IMR-90 (cell line): ENCODE data around the gene COL18A1. TPM values are rescaled to one million over a fixed set of nuclear protein-coding genes. Genes with fewer than 3 reads are reported as not detected.

Experiments used
- ATAC-seq: fragments of 200-7000 bp; cut with Tn5 transposase; 2 replicates; pipeline ENCODE4 v1.9.1; 2020; ENCODE audit warnings: low read depth, mild to moderate bottlenecking, moderate library complexity
- BruUV-seq: library from RNA; stranded (reverse); fragments of 400-500 nt; replicated peaks from 2 replicates; lab custom pipeline; 2021; lab: Mats Ljungman, UMichigan
- CTCF ChIA-PET: fragments of 300-600 bp; formaldehyde crosslinking; extraction: SDS; loops from one replicate; lab custom pipeline; 2021; ENCODE audit warnings: antibody characterized with exemption; lab: Yijun Ruan, JAX
- POLR2A ChIA-PET: fragments of 300-600 bp; sonication (Branson Sonifier 250); formaldehyde crosslinking; loops from one replicate; lab custom pipeline; 2022; ENCODE audit warnings: antibody characterized with exemption; ENCODE audit not compliant: unreplicated experiment; lab: Charles Lee
- DNase-seq: peaks from one replicate; pipeline ENCODE4 v3.0.0; 2013
- H2AFZ ChIP-seq: replicated peaks from 2 replicates; pipeline ENCODE3; 2013; ENCODE audit warnings: low read length, mild to moderate bottlenecking; ENCODE audit not compliant: poor library complexity
- H2AK5ac ChIP-seq: 2 replicates; pipeline ENCODE4 v1.6.1; 2013; ENCODE audit warnings: low read depth, low read length, inconsistent platforms
- H2AK9ac ChIP-seq: replicated peaks from 2 replicates; pipeline ENCODE3; 2013; ENCODE audit warnings: mild to moderate bottlenecking, low read depth, low read length, moderate library complexity; ENCODE audit not compliant: poor library complexity
- H2BK120ac ChIP-seq: 2 replicates; pipeline ENCODE4 v1.6.1; 2013; ENCODE audit warnings: low read depth, low read length, inconsistent platforms
- H2BK15ac ChIP-seq: 3 replicates; pipeline ENCODE4 v1.6.1; 2013; ENCODE audit warnings: low read depth, low read length, inconsistent platforms
- H2BK20ac ChIP-seq: 2 replicates; pipeline ENCODE4 v1.6.1; 2013; ENCODE audit warnings: low read depth, mild to moderate bottlenecking, inconsistent platforms, low read length, moderate library complexity
- H2BK5ac ChIP-seq: 2 replicates; pipeline ENCODE4 v1.6.1; 2013; ENCODE audit warnings: mild to moderate bottlenecking, low read depth, low read length, inconsistent platforms; ENCODE audit not compliant: poor library complexity, severe bottlenecking
- H3K14ac ChIP-seq: replicated peaks from 2 replicates; pipeline ENCODE4 v1.6.1; 2013; ENCODE audit warnings: low read depth, low read length, inconsistent platforms
- H3K18ac ChIP-seq: 2 replicates; pipeline ENCODE4 v1.6.1; 2013; ENCODE audit warnings: low read depth, low read length, control low read depth
- H3K23ac ChIP-seq: 2 replicates; pipeline ENCODE4 v1.6.1; 2013; ENCODE audit warnings: low read depth, low read length, inconsistent platforms
- H3K27ac ChIP-seq: 2 replicates; pipeline ENCODE4 v1.5.1; 2013; ENCODE audit warnings: mild to moderate bottlenecking, control low read depth, low read length; ENCODE audit not compliant: insufficient read depth
- H3K27me3 ChIP-seq: 2 replicates; pipeline ENCODE4 v1.6.1; 2013; ENCODE audit warnings: low read length; ENCODE audit not compliant: control insufficient read depth, insufficient read depth
- H3K36me3 ChIP-seq: 2 replicates; pipeline ENCODE4 v1.6.1; 2013; ENCODE audit warnings: low read length, mixed read lengths; ENCODE audit not compliant: control insufficient read depth, insufficient read depth
- H3K4ac ChIP-seq: 2 replicates; pipeline ENCODE4 v1.6.1; 2013; ENCODE audit warnings: low read depth, low read length, inconsistent platforms
- H3K4me1 ChIP-seq: 2 replicates; pipeline ENCODE4 v1.6.1; 2013; ENCODE audit warnings: low read length, mixed read lengths; ENCODE audit not compliant: control insufficient read depth, insufficient read depth
- H3K4me2 ChIP-seq: 2 replicates; pipeline ENCODE4 v1.6.1; 2013; ENCODE audit warnings: low read depth, mild to moderate bottlenecking, control low read depth, low read length, moderate library complexity
- H3K4me3 ChIP-seq: 2 replicates; pipeline ENCODE4 v1.5.1; 2013; ENCODE audit warnings: low read depth, mild to moderate bottlenecking, control low read depth, low read length, moderate library complexity; ENCODE audit not compliant: insufficient read depth
- H3K56ac ChIP-seq: 2 replicates; pipeline ENCODE4 v1.6.1; 2013; ENCODE audit warnings: low read length, inconsistent platforms; ENCODE audit not compliant: insufficient read depth; ENCODE audit errors: extremely low read depth
- H3K79me1 ChIP-seq, 2 experiments: 2 replicates each; pipeline ENCODE4 v1.6.1; 2013; ENCODE audit warnings: low read length in 2 of 2, inconsistent platforms in 1 of 2, low read depth in 1 of 2
- H3K9ac ChIP-seq: 2 replicates; pipeline ENCODE4 v1.6.1; 2013; ENCODE audit warnings: low read depth, low read length, control low read depth
- H3K9me1 ChIP-seq: 2 replicates; pipeline ENCODE4 v1.6.1; 2013; ENCODE audit warnings: low read length, inconsistent platforms; ENCODE audit not compliant: insufficient read depth
- H3K9me3 ChIP-seq: 2 replicates; pipeline ENCODE4 v1.6.1; 2013; ENCODE audit warnings: low read length; ENCODE audit not compliant: control insufficient read depth, insufficient read depth
- H4K20me1 ChIP-seq: 2 replicates; pipeline ENCODE4 v1.6.1; 2013; ENCODE audit warnings: low read length, inconsistent platforms; ENCODE audit not compliant: insufficient read depth
- H4K5ac ChIP-seq: 2 replicates; pipeline ENCODE4 v1.6.1; 2013; ENCODE audit warnings: mild to moderate bottlenecking, low read depth, low read length, control low read depth
- H4K8ac ChIP-seq, 2 experiments: 2 replicates each; pipeline ENCODE4 v1.6.1; 2013; ENCODE audit warnings: low read depth in 2 of 2, low read length in 2 of 2, control low read depth in 1 of 2, inconsistent platforms in 1 of 2
- H4K91ac ChIP-seq: 2 replicates; pipeline ENCODE4 v1.6.1; 2013; ENCODE audit warnings: low read depth, low read length, inconsistent platforms; ENCODE audit not compliant: insufficient read depth
- BHLHE40 ChIP-seq: fragments of 150-350 bp; IDR thresholded peaks from 2 replicates; pipeline ENCODE4 v1.6.1; 2016; ENCODE audit warnings: mild to moderate bottlenecking, low read depth, low read length
- CEBPB ChIP-seq: IDR thresholded peaks from 2 replicates; pipeline ENCODE4 v1.6.1; 2012; ENCODE audit warnings: low read depth, low read length, improper control_type of control experiment
- CHD1 ChIP-seq: IDR thresholded peaks from 2 replicates; pipeline ENCODE4 v1.6.1; 2012; ENCODE audit warnings: low read depth, low read length, improper control_type of control experiment
- MAFK ChIP-seq: IDR thresholded peaks from 2 replicates; pipeline ENCODE4 v1.6.1; 2012; ENCODE audit warnings: low read depth, low read length, improper control_type of control experiment
- MAZ ChIP-seq: IDR thresholded peaks from 2 replicates; pipeline ENCODE4 v1.6.1; 2012; ENCODE audit warnings: low read depth, mild to moderate bottlenecking, low read length, improper control_type of control experiment, moderate library complexity, borderline replicate concordance
- MXI1 ChIP-seq: IDR thresholded peaks from 2 replicates; pipeline ENCODE4 v1.6.1; 2012; ENCODE audit warnings: low read depth, mild to moderate bottlenecking, low read length, moderate library complexity, borderline replicate concordance
- NFE2L2 ChIP-seq: fragments of 150-350 bp; IDR thresholded peaks from 2 replicates; pipeline ENCODE4 v1.6.1; 2016; ENCODE audit warnings: low read depth, mild to moderate bottlenecking, low read length
- POLR2A ChIP-seq: IDR thresholded peaks from 2 replicates; pipeline ENCODE4 v1.6.1; 2012; ENCODE audit warnings: mild to moderate bottlenecking, low read depth, low read length
- RCOR1 ChIP-seq: IDR thresholded peaks from 2 replicates; pipeline ENCODE4 v1.6.1; 2012; ENCODE audit warnings: mild to moderate bottlenecking, low read length, improper control_type of control experiment; ENCODE audit not compliant: insufficient replicate concordance
- RFX5 ChIP-seq: IDR thresholded peaks from 2 replicates; pipeline ENCODE4 v1.8.0; 2012; ENCODE audit warnings: low read depth, mild to moderate bottlenecking, low read length, moderate library complexity
- SMC3 ChIP-seq: fragments of 150-350 bp; IDR thresholded peaks from 2 replicates; pipeline ENCODE4 v1.6.1; 2016; ENCODE audit warnings: low read depth, mild to moderate bottlenecking, antibody characterized with exemption, low read length, moderate library complexity
- WGBS, 2 experiments: methylation state at CpG; one replicate each; pipeline versions ENCODE4 v1.1.5 to v1.1.7; 2013; ENCODE audit warnings: missing lambda C conversion rate in 2 of 2; ENCODE audit not compliant: insufficient read length in 1 of 2; ENCODE audit errors: extremely low coverage in 2 of 2; 5-methylcytosine and 5-hydroxymethylcytosine counted together
- dilution Hi-C: fragments of 300-500 bp; cut with HindIII; formaldehyde crosslinking; loops from one replicate; pipeline ENCODE4 v1.14.3; 2018; ENCODE audit warnings: low sequenced_read_pairs; ENCODE audit not compliant: unreplicated experiment
- in situ Hi-C: fragments of 300-500 bp; cut with MboI; formaldehyde crosslinking; loops from 3 replicates; pipeline ENCODE4 v1.14.3; 2019; ENCODE audit warnings: low sequenced_read_pairs, inconsistent platforms, mixed read lengths
- intact Hi-C: fragments of 100-400 bp; cut with micrococcal nuclease; formaldehyde crosslinking; loops from 2 replicates; pipeline ENCODE4 v1.10.0; 2022
- polyA plus RNA-seq, 3 experiments: library from polyadenylated mRNA; depleted of rRNA; stranded (reverse); fragments of >200 nt; gene quantifications; 2 replicates each; pipeline ENCODE4 v1.2.3, GENCODE V29; 2012; ENCODE audit warnings: low replicate concordance in 1 of 3
- total RNA-seq: library from RNA; depleted of rRNA; stranded (reverse); fragments of >200 nt; gene quantifications from 2 replicates; pipeline ENCODE4 v1.2.3, GENCODE V29; 2012
- TF ChIP-seq, protein P1 (sequence below): fragments of 150-350 bp; IDR thresholded peaks from 2 replicates; pipeline ENCODE4 v1.6.1; 2017; ENCODE audit warnings: mild to moderate bottlenecking, antibody characterized with exemption, low read length, low read depth

COL18A1 gene
- total and polyA plus RNA-seq, 2 of the 4 experiments (the other 2 are of a cell fraction) = 4.3 to 46.7 TPM

DNA sequence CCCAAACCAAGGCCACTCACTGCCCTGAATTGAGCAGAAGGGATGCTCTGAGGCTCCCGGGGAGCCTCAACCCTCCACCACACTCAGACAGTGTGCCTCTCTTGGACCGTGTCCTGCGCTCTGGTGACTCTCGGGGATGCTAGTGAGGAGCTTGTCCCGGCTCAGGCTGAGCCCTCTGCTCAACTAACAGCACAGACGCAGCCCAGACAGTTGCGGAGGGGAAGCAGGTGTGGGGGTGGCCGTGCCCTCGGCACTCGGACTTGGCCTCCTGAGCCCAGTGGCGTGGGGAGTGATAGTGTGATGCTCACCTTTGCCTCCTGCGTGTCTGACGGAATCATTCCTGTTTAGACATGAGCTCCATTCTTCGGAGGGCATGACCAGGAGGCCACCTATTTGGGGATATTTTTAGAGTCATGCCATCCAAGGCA lies 152.7 kb downstream of the COL18A1 start:
- H4K5ac ChIP-seq = no peak overlapping the region
- peak overlapping the region; percentile 65 for H2AK9ac ChIP-seq
- no peak overlapping the region for H4K91ac ChIP-seq
- ChIA-PET CTCF (no interaction called here), POLR2A (no interaction called here)
- H4K20me1 ChIP-seq = no peaks in the 10 kb centered on the region
- WGBS, 2 experiments = 83% methylated on average over 7 of the region's 14 CpGs; no CpG with 5 or more reads in 1 of the 2 experiments
- peaks cover 6% of the 10 kb centered on the region for H3K4me1 ChIP-seq
- no peak overlapping the region for H3K27ac ChIP-seq
- no peaks in the 10 kb centered on the region for H3K79me1 ChIP-seq
- no peaks in the 10 kb centered on the region for H3K36me3 ChIP-seq
- TF ChIP-seq RFX5 (no peak), POLR2A (no peak), CEBPB (no peak), MAFK (no peak), CHD1 (no peak), MAZ (no peak), BHLHE40 (no peak), SMC3 (no peak), NFE2L2 (no peak), RCOR1 (no peak), MXI1 (no peak)
- TF ChIP-seq, protein P1, sequence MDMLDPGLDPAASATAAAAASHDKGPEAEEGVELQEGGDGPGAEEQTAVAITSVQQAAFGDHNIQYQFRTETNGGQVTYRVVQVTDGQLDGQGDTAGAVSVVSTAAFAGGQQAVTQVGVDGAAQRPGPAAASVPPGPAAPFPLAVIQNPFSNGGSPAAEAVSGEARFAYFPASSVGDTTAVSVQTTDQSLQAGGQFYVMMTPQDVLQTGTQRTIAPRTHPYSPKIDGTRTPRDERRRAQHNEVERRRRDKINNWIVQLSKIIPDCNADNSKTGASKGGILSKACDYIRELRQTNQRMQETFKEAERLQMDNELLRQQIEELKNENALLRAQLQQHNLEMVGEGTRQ = no peak
- no peak overlapping the region for H2BK5ac ChIP-seq
- dilution Hi-C loops = no loop called here
- H3K27me3 ChIP-seq = no peaks in the 10 kb centered on the region; the same call in 1 of the 2 replicates
- peaks cover 3% of the 10 kb centered on the region; the same call in 1 of the 2 replicates for H3K9me1 ChIP-seq
- H2AFZ ChIP-seq = peak overlapping the region; percentile 7
- no peak overlapping the region for H3K23ac ChIP-seq
- H2AK5ac ChIP-seq = no peak overlapping the region; the same call in 1 of the 2 replicates
- no peak overlapping the region for H2BK15ac ChIP-seq
- H3K4ac ChIP-seq = no peak overlapping the region
- H3K14ac ChIP-seq = no peak overlapping the region
- in situ Hi-C loops = loop anchor here (5.0 kb wide), 1 partner anchor 260 kb away; no protein-coding TSS in a partner anchor
- no TSS peak for BruUV-seq
- no peak overlapping the region for H3K4me2 ChIP-seq
- H2BK120ac ChIP-seq = no peak overlapping the region
- no peak overlapping the region for H4K8ac ChIP-seq
- H3K18ac ChIP-seq = no peak overlapping the region
- no peak overlapping the region for H3K9ac ChIP-seq
- intact Hi-C loops = loop anchor here (5.0 kb wide), 3 partner anchors 55 to 265 kb away; partner anchors contain the start of gene PCBP3
- ATAC-seq = no peak
- no peaks in the 10 kb centered on the region for H3K9me3 ChIP-seq
- H3K4me3 ChIP-seq = no peak overlapping the region
- no peak for DNase-seq
- no peak overlapping the region for H2BK20ac ChIP-seq
- no peak overlapping the region for H3K56ac ChIP-seq
